A673 (cell line): ENCODE data around the gene RDX.

Source experiments
- EZH2 ChIP-seq: fragments of 200-600 bp; sonication (generic); IDR thresholded peaks from 2 replicates; pipeline ENCODE4 v1.6.1; 2017; ENCODE audit warnings: borderline replicate concordance, low read depth, mild to moderate bottlenecking, mixed read lengths, antibody characterized with exemption, low read length; ENCODE audit not compliant: poor library complexity, severe bottlenecking
- TF ChIP-seq, protein P1 (sequence below): fragments of 300-800, 200-600 bp; sonication (generic); conservative IDR thresholded peaks from 2 replicates; pipeline ENCODE4 v1.5.1; 2017; ENCODE audit warnings: low read depth, mild to moderate bottlenecking, antibody characterized with exemption, low read length, moderate library complexity, mixed read lengths

DNA sequence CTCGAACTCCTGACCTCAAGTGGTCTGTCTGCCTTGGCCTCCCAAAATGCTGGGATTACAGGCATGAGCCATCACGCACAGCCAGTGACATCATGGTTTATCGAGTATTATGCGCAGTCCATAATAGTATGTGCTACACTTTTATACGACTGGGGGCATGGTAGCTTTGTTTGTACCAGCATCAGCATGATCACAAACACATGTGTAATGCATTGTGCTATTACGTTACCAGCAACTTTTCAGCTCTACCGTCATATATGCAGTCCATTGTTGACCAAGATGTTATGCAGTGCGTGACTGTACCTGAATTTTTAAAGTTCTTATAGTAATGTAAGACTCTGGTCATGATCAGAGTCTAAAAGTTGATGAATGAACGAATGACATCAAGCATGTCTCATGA is 135.4 kb downstream of the RDX start:
- TF ChIP-seq, protein P1, sequence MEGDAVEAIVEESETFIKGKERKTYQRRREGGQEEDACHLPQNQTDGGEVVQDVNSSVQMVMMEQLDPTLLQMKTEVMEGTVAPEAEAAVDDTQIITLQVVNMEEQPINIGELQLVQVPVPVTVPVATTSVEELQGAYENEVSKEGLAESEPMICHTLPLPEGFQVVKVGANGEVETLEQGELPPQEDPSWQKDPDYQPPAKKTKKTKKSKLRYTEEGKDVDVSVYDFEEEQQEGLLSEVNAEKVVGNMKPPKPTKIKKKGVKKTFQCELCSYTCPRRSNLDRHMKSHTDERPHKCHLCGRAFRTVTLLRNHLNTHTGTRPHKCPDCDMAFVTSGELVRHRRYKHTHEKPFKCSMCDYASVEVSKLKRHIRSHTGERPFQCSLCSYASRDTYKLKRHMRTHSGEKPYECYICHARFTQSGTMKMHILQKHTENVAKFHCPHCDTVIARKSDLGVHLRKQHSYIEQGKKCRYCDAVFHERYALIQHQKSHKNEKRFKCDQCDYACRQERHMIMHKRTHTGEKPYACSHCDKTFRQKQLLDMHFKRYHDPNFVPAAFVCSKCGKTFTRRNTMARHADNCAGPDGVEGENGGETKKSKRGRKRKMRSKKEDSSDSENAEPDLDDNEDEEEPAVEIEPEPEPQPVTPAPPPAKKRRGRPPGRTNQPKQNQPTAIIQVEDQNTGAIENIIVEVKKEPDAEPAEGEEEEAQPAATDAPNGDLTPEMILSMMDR, result no peak
- no peak for TF ChIP-seq EZH2
